SK-N-MC (cell line): ENCODE measurements around the gene TPSG1.

Experiments
- EZH2 ChIP-seq: fragments of 200-600 bp; sonication (generic); IDR thresholded peaks from one replicate; pipeline ENCODE4 v1.6.1; 2017; ENCODE audit warnings: antibody characterized with exemption
- FOXP2 ChIP-seq: optimal IDR thresholded peaks from 2 replicates; pipeline ENCODE3; 2011; ENCODE audit warnings: mild to moderate bottlenecking, moderate library complexity; ENCODE audit not compliant: insufficient read depth; ENCODE audit errors: extremely low read length, control extremely low read depth
- POLR2AphosphoS5 ChIP-seq: IDR thresholded peaks from 2 replicates; pipeline ENCODE4 v1.6.1; 2012; ENCODE audit warnings: mild to moderate bottlenecking, low read depth, low read length, borderline replicate concordance

DNA sequence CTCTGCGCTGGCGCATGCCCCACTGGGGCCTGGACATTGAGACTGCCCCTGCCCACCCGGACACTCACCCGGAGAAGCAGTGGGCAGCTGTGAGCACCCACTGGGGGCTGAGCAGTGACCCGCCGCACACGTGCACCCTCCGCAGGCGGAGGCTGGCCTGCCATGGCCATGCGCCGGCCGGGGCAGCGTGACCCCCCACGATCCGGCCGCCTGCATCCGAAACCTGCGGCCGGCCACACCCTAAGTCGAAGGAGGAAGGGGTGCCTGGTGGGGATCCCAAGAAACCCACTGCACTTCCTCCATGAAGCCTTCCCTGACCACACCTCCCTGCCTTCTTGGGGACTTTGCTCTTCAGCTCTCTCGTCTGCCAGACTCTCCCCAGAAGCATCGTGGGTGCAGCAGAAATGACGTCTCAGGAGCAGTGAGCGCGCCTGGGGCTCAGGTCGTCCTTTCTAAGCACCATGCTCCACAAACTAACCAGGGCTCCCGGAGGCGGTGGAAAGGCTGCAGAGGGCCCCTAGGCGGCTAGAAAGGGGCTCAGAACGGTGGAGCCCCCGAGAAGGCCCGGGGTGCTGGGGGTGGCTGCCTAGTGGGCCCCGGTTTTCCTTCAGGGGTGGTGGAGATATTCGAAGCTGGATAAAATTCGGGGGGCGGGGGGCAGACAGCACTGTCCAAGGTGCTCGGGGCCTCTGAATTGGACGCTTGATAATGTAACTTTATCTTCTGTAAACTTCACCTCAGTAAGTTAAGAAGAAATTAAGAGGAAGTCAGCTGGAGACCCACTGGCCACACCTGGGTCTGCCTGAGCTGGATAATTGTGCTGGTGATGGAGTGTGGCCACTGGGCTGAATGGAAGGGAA, 1.5 kb downstream of the TPSG1 start:
- TF ChIP-seq FOXP2 (no peak), EZH2 (no peak), POLR2AphosphoS5 (no peak)
